Bronchial epithelial cell (primary cell): ENCODE measurements around the gene LPGAT1. TPM values are rescaled to one million over a fixed set of nuclear protein-coding genes. Genes with fewer than 3 reads are reported as not detected.

Experiments used
- DNase-seq: peaks from one replicate; pipeline ENCODE4 v3.0.0-alpha.2; 2010; ENCODE audit warnings: low read depth
- FAIRE-seq: peaks from 2 replicates; lab custom pipeline; 2011; peaks lifted over from hg19 to GRCh38; lab: Jason Lieb, UNC
- H3K27me3 ChIP-seq: 2 replicates; pipeline ENCODE4 v1.5.1; 2011; ENCODE audit warnings: low read length; ENCODE audit not compliant: control insufficient read depth, insufficient read depth
- H3K36me3 ChIP-seq: 2 replicates; pipeline ENCODE4 v1.5.1; 2011; ENCODE audit warnings: low read length; ENCODE audit not compliant: control insufficient read depth, insufficient read depth
- H3K4me3 ChIP-seq: 2 replicates; pipeline ENCODE4 v1.5.1; 2011; ENCODE audit warnings: mild to moderate bottlenecking, low read depth, low read length, control low read depth
- CTCF ChIP-seq: IDR thresholded peaks from 2 replicates; pipeline ENCODE4 v1.5.1; 2011; ENCODE audit warnings: mild to moderate bottlenecking, moderate library complexity, low read length, control low read depth, inconsistent platforms; ENCODE audit not compliant: insufficient read depth, severe bottlenecking
- total RNA-seq: library from RNA; depleted of rRNA; stranded (reverse); fragments of >200 nt; gene quantifications from 2 replicates; pipeline ENCODE4 v1.2.1, GENCODE V29; 2014

The LPGAT1 gene
- total RNA-seq, 1 donor from 2014 or later, result 27.1 TPM

- DNase-seq, result no peak
- TF ChIP-seq CTCF, result no peak
- Histone ChIP-seq H3K36me3 (peaks cover 1% of the 10 kb centered on the region), H3K4me3 (no peak overlapping the region), H3K27me3 (no peaks in the 10 kb centered on the region)
- FAIRE-seq, result no peak
These were observed 18.7 kb downstream of the LPGAT1 start for GRCh38 chr1:211811848-211812247.

- Histone ChIP-seq H3K36me3 (peaks cover 1% of the 10 kb centered on the region), H3K4me3 (no peak overlapping the region), H3K27me3 (no peaks in the 10 kb centered on the region)
- DNase-seq (no peak), FAIRE-seq (no peak)
- no peak for TF ChIP-seq CTCF
These were observed 19.4 kb downstream of the LPGAT1 start for GRCh38 chr1:211811126-211811525.

GRCh38 chr1:211808475-211808874 lies 22.1 kb downstream of the LPGAT1 start:
- no peak for TF ChIP-seq CTCF
- H3K36me3 ChIP-seq, result peaks cover 4% of the 10 kb centered on the region
- H3K4me3 ChIP-seq, result no peak overlapping the region
- no peak for DNase-seq
- FAIRE-seq, result no peak
- no peaks in the 10 kb centered on the region for H3K27me3 ChIP-seq

- no peak for TF ChIP-seq CTCF
- FAIRE-seq (no peak), DNase-seq (no peak)
- Histone ChIP-seq H3K27me3 (no peaks in the 10 kb centered on the region), H3K36me3 (peaks cover 3% of the 10 kb centered on the region), H3K4me3 (no peak overlapping the region)
These were observed 25.6 kb downstream of the LPGAT1 start for GRCh38 chr1:211804915-211805314.

GRCh38 chr1:211800925-211801607 lies 29.5 kb downstream of the LPGAT1 start:
- no peak for FAIRE-seq
- no peak overlapping the region for H3K4me3 ChIP-seq
- no peak for DNase-seq
- no peak for TF ChIP-seq CTCF
- H3K36me3 ChIP-seq, result peaks cover 3% of the 10 kb centered on the region
- H3K27me3 ChIP-seq, result no peaks in the 10 kb centered on the region

GRCh38 chr1:211797994-211798393 lies 32.6 kb downstream of the LPGAT1 start:
- Histone ChIP-seq H3K36me3 (no peaks in the 10 kb centered on the region), H3K4me3 (no peak overlapping the region), H3K27me3 (no peaks in the 10 kb centered on the region)
- no peak for FAIRE-seq
- DNase-seq, result no peak
- TF ChIP-seq CTCF, result no peak
